K562 (cell line): ENCODE data around the gene DENR. TPM values are rescaled to one million over a fixed set of nuclear protein-coding genes. Genes with fewer than 3 reads are reported as not detected.

Source experiments
- AFF4 ChIP-seq: sonication (generic); formaldehyde crosslinking; IDR thresholded peaks from 2 replicates; pipeline ENCODE4 v1.8.0; 2023; ENCODE audit warnings: mild to moderate bottlenecking, missing genetic modification reagents
- ATF2 ChIP-seq: sonication (generic); formaldehyde crosslinking; IDR thresholded peaks from 2 replicates; pipeline ENCODE4 v1.8.1; 2022; ENCODE audit warnings: missing genetic modification reagents
- BCL6 ChIP-seq: fragments of 250-450 bp; sonication (Bioruptor Pico); IDR thresholded peaks from 2 replicates; pipeline ENCODE4 v1.4.0; 2020
- CBX5 ChIP-seq: IDR thresholded peaks from 2 replicates; pipeline ENCODE4 v1.6.1; 2014; ENCODE audit warnings: low read depth, borderline replicate concordance
- CHD4 ChIP-seq: fragments of 200-600 bp; sonication (generic); IDR thresholded peaks from 3 replicates; pipeline ENCODE4 v1.6.1; 2012; ENCODE audit warnings: low read depth, mild to moderate bottlenecking, mixed read lengths, low read length, inconsistent platforms; ENCODE audit not compliant: insufficient read depth, insufficient replicate concordance, poor library complexity, severe bottlenecking
- CREBBP ChIP-seq: IDR thresholded peaks from one replicate; pipeline ENCODE4 v1.6.1; 2012; ENCODE audit warnings: low read depth, mild to moderate bottlenecking, control low read depth, inconsistent platforms, low read length
- ERF ChIP-seq: fragments of 450-650 bp; formaldehyde crosslinking; IDR thresholded peaks from 2 replicates; pipeline ENCODE4 v1.4.0; 2020; ENCODE audit warnings: mild to moderate bottlenecking, mixed read lengths
- KLF16 ChIP-seq: IDR thresholded peaks from 2 replicates; pipeline ENCODE4 v1.6.1; 2016; ENCODE audit warnings: antibody characterized with exemption
- NFIC ChIP-seq: fragments of 450-650 bp; IDR thresholded peaks from 2 replicates; pipeline ENCODE4 v1.6.1; 2017; ENCODE audit warnings: mild to moderate bottlenecking, inconsistent platforms
- PURB ChIP-seq: sonication (generic); formaldehyde crosslinking; IDR thresholded peaks from 2 replicates; pipeline ENCODE4 v1.9.0; 2021; ENCODE audit warnings: low read depth, mild to moderate bottlenecking, missing genetic modification reagents
- SIN3A ChIP-seq, 2 experiments: fragments of 150-350 bp in 1 of 2; IDR thresholded peaks; 2 replicates each; pipeline ENCODE4 v1.6.1; 2011 to 2016; ENCODE audit warnings: borderline replicate concordance in 2 of 2, low read depth in 2 of 2, low read length in 2 of 2, mild to moderate bottlenecking in 2 of 2, moderate library complexity in 2 of 2; ENCODE audit not compliant: control insufficient read depth in 1 of 2
- SMAD1 ChIP-seq: fragments of 150-350 bp; IDR thresholded peaks from 2 replicates; pipeline ENCODE4 v1.6.1; 2014; ENCODE audit warnings: low read length, low read depth; ENCODE audit not compliant: partially characterized antibody
- polyA plus RNA-seq, 8 experiments: library from polyadenylated mRNA; depleted of rRNA in 4 of 8; stranded (reverse) in 5 of 8; unstranded in 3 of 8; fragments of >200 nt; fragmentation: Nextera tagmentation in 2 of 8; fragmentation: Illumina TruSeq in 1 of 8; extraction: Ambion mirVana in 2 of 8; extraction: Trizol in 1 of 8; gene quantifications; 2 replicates each; pipeline versions ENCODE4 v1.2.1 to v1.2.3, GENCODE V29; 2011 to 2014; ENCODE audit warnings: inconsistent platforms in 1 of 8, missing spikeins in 1 of 8
- total RNA-seq, 7 experiments: library from RNA; depleted of rRNA in 6 of 7; stranded (reverse); fragments of >200 nt in 6 of 7; fragmentation: Illumina TruSeq in 2 of 7; extraction: Trizol in 2 of 7; gene quantifications; 2 replicates each; pipeline versions ENCODE4 v1.2.1 to v1.2.3, GENCODE V29; 2011 to 2021; ENCODE audit warnings: low replicate concordance in 1 of 7
- TF ChIP-seq, protein P1 (sequence below): sonication (generic); formaldehyde crosslinking; IDR thresholded peaks from 2 replicates; pipeline ENCODE4 v1.5.0; 2020; ENCODE audit warnings: missing genetic modification reagents
- TF ChIP-seq, protein P2 (sequence below): fragments of 250-450 bp; sonication (Bioruptor Pico); IDR thresholded peaks from 2 replicates; pipeline ENCODE4 v1.5.0; 2020; ENCODE audit warnings: mild to moderate bottlenecking
- TF ChIP-seq, protein P3 (sequence below): fragments of 250-450 bp; sonication (Bioruptor Pico); IDR thresholded peaks from 2 replicates; pipeline ENCODE4 v1.8.0; 2022; ENCODE audit warnings: moderate library complexity, mild to moderate bottlenecking, inconsistent platforms

The DENR gene
- total and polyA plus RNA-seq, 9 of the 15 experiments (the other 6 are each of a cell fraction or from before 2014, with no cell fraction given): 32.5 to 77.4 (median 54.7) TPM

GRCh38 chr12:122793685-122794106 is 41.1 kb downstream of the DENR start (continued):
- TF ChIP-seq, protein P1, sequence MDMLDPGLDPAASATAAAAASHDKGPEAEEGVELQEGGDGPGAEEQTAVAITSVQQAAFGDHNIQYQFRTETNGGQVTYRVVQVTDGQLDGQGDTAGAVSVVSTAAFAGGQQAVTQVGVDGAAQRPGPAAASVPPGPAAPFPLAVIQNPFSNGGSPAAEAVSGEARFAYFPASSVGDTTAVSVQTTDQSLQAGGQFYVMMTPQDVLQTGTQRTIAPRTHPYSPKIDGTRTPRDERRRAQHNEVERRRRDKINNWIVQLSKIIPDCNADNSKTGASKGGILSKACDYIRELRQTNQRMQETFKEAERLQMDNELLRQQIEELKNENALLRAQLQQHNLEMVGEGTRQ (CRISPR knock-in tag): no peak
- TF ChIP-seq ATF2 (CRISPR knock-in tag) (no peak), CHD4 (no peak), SIN3A (IDR thresholded peaks at IDR 0.05; ENCODE audit: borderline replicate concordance in 2 of 2, control insufficient read depth in 1 of 2, low read depth in 2 of 2, low read length in 2 of 2) (no peak), BCL6 (no peak), ERF (CRISPR knock-in tag) (no peak), PURB (CRISPR knock-in tag) (no peak), KLF16 (peak; percentile 46; the same call in 1 of the 2 replicates), SMAD1 (no peak), CBX5 (no peak), CREBBP (no peak), NFIC (peak; percentile 20; the same call in 1 of the 2 replicates), AFF4 (CRISPR knock-in tag) (no peak)
- TF ChIP-seq, protein P2, sequence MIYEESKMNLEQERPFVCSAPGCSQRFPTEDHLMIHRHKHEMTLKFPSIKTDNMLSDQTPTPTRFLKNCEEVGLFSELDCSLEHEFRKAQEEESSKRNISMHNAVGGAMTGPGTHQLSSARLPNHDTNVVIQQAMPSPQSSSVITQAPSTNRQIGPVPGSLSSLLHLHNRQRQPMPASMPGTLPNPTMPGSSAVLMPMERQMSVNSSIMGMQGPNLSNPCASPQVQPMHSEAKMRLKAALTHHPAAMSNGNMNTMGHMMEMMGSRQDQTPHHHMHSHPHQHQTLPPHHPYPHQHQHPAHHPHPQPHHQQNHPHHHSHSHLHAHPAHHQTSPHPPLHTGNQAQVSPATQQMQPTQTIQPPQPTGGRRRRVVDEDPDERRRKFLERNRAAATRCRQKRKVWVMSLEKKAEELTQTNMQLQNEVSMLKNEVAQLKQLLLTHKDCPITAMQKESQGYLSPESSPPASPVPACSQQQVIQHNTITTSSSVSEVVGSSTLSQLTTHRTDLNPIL (CRISPR knock-in tag): no peak
- TF ChIP-seq, protein P3, sequence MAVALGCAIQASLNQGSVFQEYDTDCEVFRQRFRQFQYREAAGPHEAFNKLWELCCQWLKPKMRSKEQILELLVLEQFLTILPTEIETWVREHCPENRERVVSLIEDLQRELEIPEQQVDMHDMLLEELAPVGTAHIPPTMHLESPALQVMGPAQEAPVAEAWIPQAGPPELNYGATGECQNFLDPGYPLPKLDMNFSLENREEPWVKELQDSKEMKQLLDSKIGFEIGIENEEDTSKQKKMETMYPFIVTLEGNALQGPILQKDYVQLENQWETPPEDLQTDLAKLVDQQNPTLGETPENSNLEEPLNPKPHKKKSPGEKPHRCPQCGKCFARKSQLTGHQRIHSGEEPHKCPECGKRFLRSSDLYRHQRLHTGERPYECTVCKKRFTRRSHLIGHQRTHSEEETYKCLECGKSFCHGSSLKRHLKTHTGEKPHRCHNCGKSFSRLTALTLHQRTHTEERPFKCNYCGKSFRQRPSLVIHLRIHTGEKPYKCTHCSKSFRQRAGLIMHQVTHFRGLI (CRISPR knock-in tag): no peak
